ENCODE measurements around the gene SLC25A10. TPM values are rescaled to one million over a fixed set of nuclear protein-coding genes. Genes with fewer than 3 reads are reported as not detected.

The SLC25A10 gene
- total and polyA plus RNA-seq, 4 donors, result 6.1 to 15.2 (median 12.2) TPM

DNA sequence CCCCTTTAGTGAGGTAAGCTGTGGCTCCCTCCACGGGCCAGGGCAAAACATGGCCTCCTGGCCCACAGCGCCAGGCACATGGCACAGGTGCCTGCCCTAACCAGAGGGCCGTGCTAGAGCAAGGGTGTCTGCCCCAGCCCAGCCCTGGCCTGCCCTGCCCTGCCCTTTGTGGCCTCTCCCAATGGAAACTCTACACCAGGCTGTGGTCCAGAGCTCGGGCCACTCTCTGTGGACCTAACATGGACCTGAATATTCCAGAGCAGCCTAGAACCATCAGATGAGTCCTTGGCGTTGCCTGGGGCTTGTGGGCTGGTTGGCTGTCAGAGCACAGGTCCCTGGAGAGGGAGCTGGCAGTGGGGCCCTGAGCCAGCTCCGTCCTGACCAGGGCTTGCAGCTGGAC is 16.9 kb upstream of the SLC25A10 start:
- Histone ChIP-seq H3K4me1 (ENCODE audit: control insufficient read depth, insufficient read depth, low read length) (no peaks in the 10 kb centered on the region), H3K27me3 (ENCODE audit: control insufficient read depth, insufficient read depth, low read length) (no peaks in the 10 kb centered on the region), H3K4me3 (ENCODE audit: low read depth, low read length) (no peak overlapping the region), H3K9me3 (ENCODE audit: control insufficient read depth, insufficient read depth, low read length) (no peaks in the 10 kb centered on the region), H3K36me3 (ENCODE audit: control insufficient read depth, insufficient read depth, low read length) (peaks cover 92% of the 10 kb centered on the region), H3K27ac (ENCODE audit: low read depth, low read length) (no peak overlapping the region)
- no peak for DNase-seq (ENCODE audit: low read depth in 4 of 6, low spot score in 6 of 6)
- WGBS (ENCODE audit: insufficient coverage), result 93% methylated on average over 6 of the region's 6 CpGs

DNA sequence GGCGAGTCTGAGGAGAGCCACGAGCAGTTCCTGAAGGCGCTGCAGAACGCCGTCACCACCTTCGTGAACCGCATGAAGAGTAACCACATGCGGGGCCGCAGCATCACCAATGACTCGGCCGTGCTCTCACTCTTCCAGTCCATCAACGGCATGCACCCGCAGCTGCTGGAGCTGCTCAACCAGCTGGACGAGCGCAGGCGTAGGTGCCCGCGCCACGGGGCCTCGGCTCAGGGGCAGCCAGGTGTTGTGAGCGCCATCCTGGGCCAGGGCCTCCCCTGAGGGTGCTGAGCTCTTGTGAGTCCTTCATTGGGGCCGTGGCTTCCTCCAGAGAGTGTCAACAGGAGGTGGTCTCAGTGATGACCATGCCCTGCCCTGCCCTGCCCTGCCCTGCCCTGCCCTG is 16.3 kb upstream of the SLC25A10 start:
- no peak for DNase-seq (ENCODE audit: low read depth in 4 of 6, low spot score in 6 of 6)
- Histone ChIP-seq H3K9me3 (ENCODE audit: control insufficient read depth, insufficient read depth, low read length) (no peaks in the 10 kb centered on the region), H3K27ac (ENCODE audit: low read depth, low read length) (no peak overlapping the region), H3K27me3 (ENCODE audit: control insufficient read depth, insufficient read depth, low read length) (no peaks in the 10 kb centered on the region), H3K36me3 (ENCODE audit: control insufficient read depth, insufficient read depth, low read length) (peaks cover 92% of the 10 kb centered on the region), H3K4me3 (ENCODE audit: low read depth, low read length) (no peak overlapping the region), H3K4me1 (ENCODE audit: control insufficient read depth, insufficient read depth, low read length) (peaks cover 3% of the 10 kb centered on the region)
- 95% methylated on average over 22 of the region's 22 CpGs for WGBS (ENCODE audit: insufficient coverage)

DNA sequence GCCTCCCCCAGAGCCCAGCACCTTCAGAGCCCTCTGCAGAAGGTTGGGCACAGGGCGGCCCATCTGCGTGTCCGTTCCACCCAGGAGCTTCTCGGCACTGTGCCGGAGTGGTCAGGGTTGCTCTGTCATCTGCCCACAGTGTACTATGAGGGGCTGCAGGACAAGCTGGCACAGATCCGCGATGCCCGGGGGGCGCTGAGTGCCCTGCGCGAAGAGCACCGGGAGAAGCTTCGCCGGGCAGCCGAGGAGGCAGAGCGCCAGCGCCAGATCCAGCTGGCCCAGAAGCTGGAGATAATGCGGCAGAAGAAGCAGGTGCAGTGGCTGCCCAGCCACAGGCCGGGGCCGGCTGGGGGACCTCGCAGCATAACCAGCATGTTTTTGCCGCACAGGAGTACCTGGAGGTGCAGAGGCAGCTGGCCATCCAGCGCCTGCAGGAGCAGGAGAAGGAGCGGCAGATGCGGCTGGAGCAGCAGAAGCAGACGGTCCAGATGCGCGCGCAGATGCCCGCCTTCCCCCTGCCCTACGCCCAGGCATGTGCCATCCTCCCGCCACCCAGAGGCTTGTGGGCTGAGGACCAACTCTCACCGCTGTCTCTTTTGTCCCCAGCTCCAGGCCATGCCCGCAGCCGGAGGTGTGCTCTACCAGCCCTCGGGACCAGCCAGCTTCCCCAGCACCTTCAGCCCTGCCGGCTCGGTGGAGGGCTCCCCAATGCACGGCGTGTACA is 15.7 kb upstream of the SLC25A10 start:
- Histone ChIP-seq H3K4me3 (ENCODE audit: low read depth, low read length) (no peak overlapping the region), H3K9me3 (ENCODE audit: control insufficient read depth, insufficient read depth, low read length) (no peaks in the 10 kb centered on the region), H3K4me1 (ENCODE audit: control insufficient read depth, insufficient read depth, low read length) (peaks cover 8% of the 10 kb centered on the region), H3K27ac (ENCODE audit: low read depth, low read length) (no peak overlapping the region), H3K36me3 (ENCODE audit: control insufficient read depth, insufficient read depth, low read length) (peaks cover 92% of the 10 kb centered on the region), H3K27me3 (ENCODE audit: control insufficient read depth, insufficient read depth, low read length) (no peaks in the 10 kb centered on the region)
- 91% methylated on average over 40 of the region's 40 CpGs for WGBS (ENCODE audit: insufficient coverage)
- DNase-seq (ENCODE audit: low read depth in 4 of 6, low spot score in 6 of 6), result no peak

DNA sequence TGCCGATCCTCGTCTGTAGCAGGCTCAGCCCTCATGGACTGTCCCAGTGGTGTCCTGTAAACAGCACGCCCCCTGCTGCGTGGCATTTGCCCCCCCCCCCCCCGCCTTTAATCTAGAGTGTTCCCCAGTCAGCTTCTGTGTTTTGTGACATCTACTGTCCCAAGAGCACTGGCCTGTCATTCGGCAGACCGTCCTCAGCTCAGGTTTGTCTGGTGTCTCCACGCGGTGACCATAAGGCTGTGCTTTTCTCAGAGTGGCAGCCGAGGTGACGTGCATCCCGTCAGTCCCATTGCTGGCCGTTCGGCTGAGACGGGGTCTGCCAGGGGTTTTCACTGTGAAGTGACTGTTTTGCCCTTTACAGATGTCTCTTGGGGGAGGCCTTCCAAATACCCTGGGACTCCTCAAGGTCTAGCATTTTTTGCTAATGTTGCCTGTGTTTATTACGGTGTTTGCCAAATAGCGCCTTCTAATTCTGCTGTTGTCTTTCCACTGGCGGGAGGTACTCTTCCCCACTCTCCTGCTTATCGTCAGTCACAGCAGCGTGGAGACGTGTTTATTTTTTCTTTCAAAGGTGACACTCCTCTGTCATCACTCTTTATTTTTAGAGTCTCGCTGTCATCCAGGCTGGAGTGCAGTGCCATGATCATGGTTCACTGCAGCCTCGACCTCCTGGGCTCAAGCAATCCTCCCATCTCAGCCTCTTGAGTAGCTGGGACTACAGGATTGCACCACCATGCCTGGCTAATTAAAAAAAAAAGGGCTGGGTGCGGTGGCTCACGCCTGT is 14.6 kb upstream of the SLC25A10 start:
- Histone ChIP-seq H3K9me3 (ENCODE audit: control insufficient read depth, insufficient read depth, low read length) (no peaks in the 10 kb centered on the region), H3K4me3 (ENCODE audit: low read depth, low read length) (no peak overlapping the region), H3K27ac (ENCODE audit: low read depth, low read length) (no peak overlapping the region), H3K27me3 (ENCODE audit: control insufficient read depth, insufficient read depth, low read length) (no peaks in the 10 kb centered on the region), H3K36me3 (ENCODE audit: control insufficient read depth, insufficient read depth, low read length) (peaks cover 92% of the 10 kb centered on the region), H3K4me1 (ENCODE audit: control insufficient read depth, insufficient read depth, low read length) (peaks cover 19% of the 10 kb centered on the region)
- WGBS (ENCODE audit: insufficient coverage), result 85% methylated on average over 22 of the region's 25 CpGs
- no peak for DNase-seq (ENCODE audit: low read depth in 4 of 6, low spot score in 6 of 6)

DNA sequence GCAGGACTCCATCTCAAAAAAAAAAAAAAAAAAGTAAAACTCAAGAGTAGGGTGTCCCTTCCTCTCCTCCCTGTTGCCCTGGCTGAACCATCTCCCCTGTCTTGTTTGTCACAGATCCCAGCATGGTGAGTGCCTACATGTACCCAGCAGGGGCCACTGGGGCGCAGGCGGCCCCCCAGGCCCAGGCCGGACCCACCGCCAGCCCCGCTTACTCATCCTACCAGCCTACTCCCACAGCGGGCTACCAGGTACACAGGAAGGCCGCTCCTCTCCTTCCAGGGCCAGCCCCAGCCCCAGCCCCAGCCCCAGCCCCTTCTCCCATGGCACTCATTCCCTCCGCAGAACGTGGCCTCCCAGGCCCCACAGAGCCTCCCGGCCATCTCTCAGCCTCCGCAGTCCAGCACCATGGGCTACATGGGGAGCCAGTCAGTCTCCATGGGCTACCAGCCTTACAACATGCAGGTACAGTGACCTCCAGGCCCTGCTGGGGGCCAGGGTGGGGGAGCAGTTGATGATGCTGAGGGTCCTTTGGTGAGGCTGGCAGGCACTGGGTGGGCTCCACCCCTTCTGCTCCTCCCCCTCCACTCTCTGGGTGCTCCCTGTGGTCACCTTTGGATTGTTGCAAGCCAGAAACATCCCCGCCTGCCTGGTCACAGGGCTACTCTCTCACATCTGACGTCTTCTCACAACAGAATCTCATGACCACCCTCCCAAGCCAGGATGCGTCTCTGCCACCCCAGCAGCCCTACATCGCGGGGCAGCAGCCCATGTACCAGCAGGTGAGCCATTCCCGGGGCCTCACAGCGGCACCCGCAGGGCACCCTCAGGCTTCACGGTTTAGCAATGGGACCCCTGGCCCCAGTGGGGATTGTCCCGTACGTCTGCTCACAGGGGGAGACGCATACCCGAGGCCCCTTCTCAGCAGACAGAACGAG is 11.5 kb upstream of the SLC25A10 start:
- Histone ChIP-seq H3K4me1 (ENCODE audit: control insufficient read depth, insufficient read depth, low read length) (peaks cover 34% of the 10 kb centered on the region), H3K4me3 (ENCODE audit: low read depth, low read length) (no peak overlapping the region), H3K27ac (ENCODE audit: low read depth, low read length) (no peak overlapping the region), H3K36me3 (ENCODE audit: control insufficient read depth, insufficient read depth, low read length) (peaks cover 80% of the 10 kb centered on the region), H3K9me3 (ENCODE audit: control insufficient read depth, insufficient read depth, low read length) (no peaks in the 10 kb centered on the region), H3K27me3 (ENCODE audit: control insufficient read depth, insufficient read depth, low read length) (no peaks in the 10 kb centered on the region)
- no peak for DNase-seq (ENCODE audit: low read depth in 4 of 6, low spot score in 6 of 6)
- WGBS (ENCODE audit: insufficient coverage), result 91% methylated on average over 24 of the region's 25 CpGs

DNA sequence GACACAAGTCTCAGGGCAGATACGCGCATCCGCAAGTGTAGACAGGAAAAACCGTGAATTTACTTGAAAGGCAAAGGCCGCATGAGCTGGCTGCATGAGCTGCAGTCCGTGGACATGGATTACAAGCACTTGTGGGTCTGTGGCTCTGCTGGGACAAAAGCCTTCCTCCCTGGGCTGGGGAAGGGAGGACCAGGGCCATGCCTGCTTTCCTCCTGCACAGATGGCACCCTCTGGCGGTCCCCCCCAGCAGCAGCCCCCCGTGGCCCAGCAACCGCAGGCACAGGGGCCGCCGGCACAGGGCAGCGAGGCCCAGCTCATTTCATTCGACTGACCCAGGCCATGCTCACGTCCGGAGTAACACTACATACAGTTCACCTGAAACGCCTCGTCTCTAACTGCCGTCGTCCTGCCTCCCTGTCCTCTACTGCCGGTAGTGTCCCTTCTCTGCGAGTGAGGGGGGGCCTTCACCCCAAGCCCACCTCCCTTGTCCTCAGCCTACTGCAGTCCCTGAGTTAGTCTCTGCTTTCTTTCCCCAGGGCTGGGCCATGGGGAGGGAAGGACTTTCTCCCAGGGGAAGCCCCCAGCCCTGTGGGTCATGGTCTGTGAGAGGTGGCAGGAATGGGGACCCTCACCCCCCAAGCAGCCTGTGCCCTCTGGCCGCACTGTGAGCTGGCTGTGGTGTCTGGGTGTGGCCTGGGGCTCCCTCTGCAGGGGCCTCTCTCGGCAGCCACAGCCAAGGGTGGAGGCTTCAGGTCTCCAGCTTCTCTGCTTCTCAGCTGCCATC is 10.6 kb upstream of the SLC25A10 start:
- 76% methylated on average over 14 of the region's 23 CpGs for WGBS (ENCODE audit: insufficient coverage)
- no peak overlapping the region for H3K27ac ChIP-seq (ENCODE audit: low read depth, low read length)
- H3K9me3 ChIP-seq (ENCODE audit: control insufficient read depth, insufficient read depth, low read length), result no peaks in the 10 kb centered on the region
- H3K27me3 ChIP-seq (ENCODE audit: control insufficient read depth, insufficient read depth, low read length), result no peaks in the 10 kb centered on the region
- DNase-seq (ENCODE audit: low read depth in 4 of 6, low spot score in 6 of 6), result no peak
- peaks cover 80% of the 10 kb centered on the region for H3K36me3 ChIP-seq (ENCODE audit: control insufficient read depth, insufficient read depth, low read length)
- peaks cover 34% of the 10 kb centered on the region for H3K4me1 ChIP-seq (ENCODE audit: control insufficient read depth, insufficient read depth, low read length)
- no peak overlapping the region for H3K4me3 ChIP-seq (ENCODE audit: low read depth, low read length)

DNA sequence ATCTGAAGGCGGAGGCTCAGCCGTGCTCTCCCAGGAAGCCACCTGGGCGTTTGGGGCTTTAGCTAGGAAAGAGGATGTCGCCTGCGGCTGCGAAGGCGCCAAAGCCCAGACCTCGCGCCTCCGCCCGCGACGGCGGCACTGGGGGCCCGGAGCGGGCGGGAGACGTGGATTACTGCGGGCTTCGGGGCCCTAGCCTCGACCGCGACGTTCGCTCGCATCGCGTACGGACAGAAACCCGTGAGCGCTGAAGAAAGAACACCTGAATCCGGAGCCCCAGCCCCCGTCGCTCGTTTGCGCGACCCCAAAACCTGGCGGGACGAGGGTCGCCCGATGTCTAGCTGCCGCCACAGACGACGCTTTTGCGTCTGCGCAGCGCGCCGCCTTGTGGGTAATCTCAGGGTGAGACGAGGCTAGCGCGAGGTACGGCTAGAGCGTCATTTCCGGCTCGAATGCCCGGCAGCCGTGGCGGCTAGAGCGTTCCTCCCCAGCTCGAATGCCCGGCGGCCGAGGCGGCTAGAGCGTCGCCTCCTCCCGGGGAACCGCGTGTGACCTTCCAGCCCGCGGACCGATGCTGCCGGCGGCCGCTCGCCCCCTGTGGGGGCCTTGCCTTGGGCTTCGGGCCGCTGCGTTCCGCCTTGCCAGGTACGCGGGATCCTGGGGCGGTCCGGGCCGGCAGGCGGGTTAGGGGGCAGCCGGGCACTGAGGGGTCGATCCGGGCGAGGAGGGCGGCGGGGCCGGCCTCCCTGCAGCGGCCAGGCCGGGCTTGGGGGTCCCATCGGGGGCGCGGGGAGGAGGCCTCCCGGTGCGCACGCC is 8.9 kb upstream of the SLC25A10 start, which contains the start of gene MRPL12:
MRPL12 (plus strand) TSS at position 434 of the 813 bp plus-strand sequence; CDS start at position 569, 135 bp downstream.
- Histone ChIP-seq H3K27me3 (ENCODE audit: control insufficient read depth, insufficient read depth, low read length) (no peaks in the 10 kb centered on the region), H3K4me3 (ENCODE audit: low read depth, low read length) (peak within 1 kb of the TSS; percentile 80), H3K36me3 (ENCODE audit: control insufficient read depth, insufficient read depth, low read length) (peaks cover 80% of the 10 kb centered on the region), H3K27ac (ENCODE audit: low read depth, low read length) (peak within 1 kb of the TSS; percentile 76), H3K4me1 (ENCODE audit: control insufficient read depth, insufficient read depth, low read length) (peaks cover 34% of the 10 kb centered on the region), H3K9me3 (ENCODE audit: control insufficient read depth, insufficient read depth, low read length) (no peaks in the 10 kb centered on the region)
- peak; percentile 77 to 98 (median 93) for DNase-seq (ENCODE audit: low read depth in 4 of 6, low spot score in 6 of 6)
- under 1% methylated on average over 102 of the region's 102 CpGs for WGBS (ENCODE audit: insufficient coverage)

DNA sequence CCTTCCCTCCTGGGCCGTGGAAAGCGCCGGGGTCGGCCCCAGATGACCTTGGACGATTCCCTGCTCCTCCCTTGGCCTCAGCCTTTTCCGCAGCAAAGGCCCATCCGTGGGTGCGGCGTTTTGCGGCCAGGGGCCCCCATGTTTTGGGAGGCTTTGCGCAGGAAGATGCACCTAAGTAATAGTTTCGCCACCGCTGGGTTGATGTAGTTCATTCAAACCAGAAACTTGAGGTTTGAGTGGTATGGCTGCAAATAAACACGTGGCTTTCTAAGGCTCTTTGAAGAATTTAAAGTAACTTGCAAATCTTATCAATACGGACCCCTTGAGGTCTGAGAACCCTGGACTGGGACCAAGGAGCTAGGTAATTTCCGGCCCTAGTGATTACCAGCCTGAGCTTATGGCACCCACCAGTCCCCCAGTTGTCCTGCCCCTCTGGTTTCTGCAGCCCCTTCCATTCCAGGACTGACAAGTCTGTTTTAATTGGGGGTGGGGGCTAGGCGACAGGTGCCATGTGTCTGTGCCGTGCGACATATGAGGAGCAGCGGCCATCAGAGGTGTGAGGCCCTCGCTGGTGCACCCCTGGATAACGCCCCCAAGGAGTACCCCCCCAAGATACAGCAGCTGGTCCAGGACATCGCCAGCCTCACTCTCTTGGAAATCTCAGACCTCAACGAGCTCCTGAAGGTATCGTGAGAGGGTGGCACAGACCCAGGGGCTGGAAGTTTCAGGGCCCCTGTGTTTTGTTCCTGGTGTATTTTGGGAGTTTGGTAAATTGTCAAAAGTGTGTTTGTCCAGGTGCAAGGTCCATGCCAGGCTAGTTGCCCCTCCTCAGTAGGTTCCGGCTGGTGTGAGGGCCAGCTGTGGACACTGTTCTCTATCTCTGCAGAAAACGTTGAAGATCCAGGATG is 8.1 kb upstream of the SLC25A10 start:
- DNase-seq (ENCODE audit: low read depth in 4 of 6, low spot score in 6 of 6), result no peak
- H3K27ac ChIP-seq (ENCODE audit: low read depth, low read length), result no peak overlapping the region
- H3K4me3 ChIP-seq (ENCODE audit: low read depth, low read length), result peak overlapping the region; percentile 80
- 32% methylated on average over 25 of the region's 27 CpGs for WGBS (ENCODE audit: insufficient coverage)
- H3K27me3 ChIP-seq (ENCODE audit: control insufficient read depth, insufficient read depth, low read length), result no peaks in the 10 kb centered on the region
- no peaks in the 10 kb centered on the region for H3K9me3 ChIP-seq (ENCODE audit: control insufficient read depth, insufficient read depth, low read length)
- peaks cover 34% of the 10 kb centered on the region for H3K4me1 ChIP-seq (ENCODE audit: control insufficient read depth, insufficient read depth, low read length)
- H3K36me3 ChIP-seq (ENCODE audit: control insufficient read depth, insufficient read depth, low read length), result peaks cover 85% of the 10 kb centered on the region
